LNCaP clone FGC (cell line): ENCODE measurements around the gene UBE2N.

ENCODE experiments used
- DNase-seq: peaks from one replicate; pipeline ENCODE4 v3.0.0-alpha.2; 2011; ENCODE audit warnings: low read depth
- H3K4me3 ChIP-seq: 2 replicates; pipeline ENCODE4 v1.5.1; 2011; ENCODE audit warnings: mild to moderate bottlenecking, low read depth, low read length, control low read depth
- TF ChIP-seq, protein P1 (sequence below): IDR thresholded peaks from 2 replicates; pipeline ENCODE4 v1.5.1; 2012; ENCODE audit warnings: mild to moderate bottlenecking; ENCODE audit not compliant: control insufficient read depth, insufficient read depth; ENCODE audit errors: extremely low read depth

UBE2N gene

DNA sequence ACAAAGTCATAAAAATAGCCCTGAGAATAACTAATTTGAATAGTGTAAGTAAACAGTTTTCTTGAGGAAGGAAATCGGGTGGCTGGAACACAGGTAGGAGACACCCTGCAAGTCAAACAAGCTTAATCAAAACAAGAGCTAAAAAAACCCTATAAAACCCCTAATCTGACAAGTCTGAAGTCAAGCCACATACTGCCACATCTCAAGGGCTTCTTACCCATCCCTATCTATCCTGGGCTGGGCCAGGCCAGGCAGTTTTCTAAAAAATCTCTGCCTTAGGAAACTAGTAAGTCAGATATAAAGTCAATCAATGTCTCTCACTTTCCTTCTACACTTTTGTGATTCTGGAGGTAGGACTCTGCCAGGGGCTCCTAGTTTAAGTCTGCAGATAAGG is 15.3 kb downstream of the UBE2N start:
- TF ChIP-seq, protein P1, sequence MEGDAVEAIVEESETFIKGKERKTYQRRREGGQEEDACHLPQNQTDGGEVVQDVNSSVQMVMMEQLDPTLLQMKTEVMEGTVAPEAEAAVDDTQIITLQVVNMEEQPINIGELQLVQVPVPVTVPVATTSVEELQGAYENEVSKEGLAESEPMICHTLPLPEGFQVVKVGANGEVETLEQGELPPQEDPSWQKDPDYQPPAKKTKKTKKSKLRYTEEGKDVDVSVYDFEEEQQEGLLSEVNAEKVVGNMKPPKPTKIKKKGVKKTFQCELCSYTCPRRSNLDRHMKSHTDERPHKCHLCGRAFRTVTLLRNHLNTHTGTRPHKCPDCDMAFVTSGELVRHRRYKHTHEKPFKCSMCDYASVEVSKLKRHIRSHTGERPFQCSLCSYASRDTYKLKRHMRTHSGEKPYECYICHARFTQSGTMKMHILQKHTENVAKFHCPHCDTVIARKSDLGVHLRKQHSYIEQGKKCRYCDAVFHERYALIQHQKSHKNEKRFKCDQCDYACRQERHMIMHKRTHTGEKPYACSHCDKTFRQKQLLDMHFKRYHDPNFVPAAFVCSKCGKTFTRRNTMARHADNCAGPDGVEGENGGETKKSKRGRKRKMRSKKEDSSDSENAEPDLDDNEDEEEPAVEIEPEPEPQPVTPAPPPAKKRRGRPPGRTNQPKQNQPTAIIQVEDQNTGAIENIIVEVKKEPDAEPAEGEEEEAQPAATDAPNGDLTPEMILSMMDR: no peak
- no peak for DNase-seq

GRCh38 chr12:93425736-93426411 is 15.9 kb downstream of the UBE2N start:
- TF ChIP-seq, protein P1: no peak
- no peak overlapping the region for H3K4me3 ChIP-seq
- DNase-seq: no peak

More for the DNA sequence above, 15.3 kb downstream of the UBE2N start:
- peak overlapping the region; percentile 0; the same call in 1 of the 2 replicates for H3K4me3 ChIP-seq

GRCh38 chr12:93422050-93422449 is 19.7 kb downstream of the UBE2N start:
- TF ChIP-seq, protein P1: no peak
- no peak for DNase-seq
- no peak overlapping the region for H3K4me3 ChIP-seq

- H3K4me3 ChIP-seq: no peak overlapping the region
- no peak for DNase-seq
- TF ChIP-seq, protein P1: peak; percentile 50; the same call in 1 of the 2 replicates
These were observed 22.2 kb downstream of the UBE2N start for GRCh38 chr12:93419388-93420034.

GRCh38 chr12:93417967-93418480 is 23.7 kb downstream of the UBE2N start:
- no peak overlapping the region for H3K4me3 ChIP-seq
- DNase-seq: no peak
- TF ChIP-seq, protein P1: no peak

DNA sequence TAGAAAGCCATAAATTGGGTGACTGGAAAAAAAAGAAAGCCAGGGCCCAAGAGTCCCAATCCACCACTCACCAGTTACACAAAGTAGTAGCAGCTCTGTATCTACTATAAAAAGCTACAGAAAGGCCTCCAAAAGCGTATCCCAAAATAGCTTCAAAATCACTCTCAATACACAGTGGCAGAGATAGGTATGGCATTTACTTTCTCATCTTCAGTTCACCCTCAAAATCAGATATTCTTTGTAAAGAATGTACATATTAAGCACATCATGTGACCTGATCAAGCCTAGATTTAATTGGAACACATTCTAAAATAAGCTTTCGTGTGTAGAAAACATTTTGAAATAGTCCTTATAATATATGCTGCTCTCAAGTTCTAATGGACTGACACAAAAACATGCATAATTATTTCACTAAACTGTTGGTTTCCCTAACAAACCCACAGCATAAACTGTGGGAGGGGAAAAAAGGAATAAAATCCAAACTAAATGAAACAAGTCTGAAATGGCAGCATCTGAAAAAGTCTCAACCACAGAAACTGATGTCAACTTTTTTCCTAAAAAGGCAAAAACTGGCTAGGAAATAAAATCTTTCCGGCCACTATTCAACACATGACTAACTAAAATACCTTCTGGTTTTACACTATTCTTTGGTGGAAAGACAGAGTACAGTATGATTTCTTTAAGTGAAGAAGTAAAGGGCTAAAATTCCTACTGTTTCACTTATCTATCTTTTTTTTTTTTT is 25.9 kb downstream of the UBE2N start:
- TF ChIP-seq, protein P1: no peak
- H3K4me3 ChIP-seq: no peak overlapping the region

More for the DNA sequence above, 25.9 kb downstream of the UBE2N start:
- DNase-seq: no peak
